WTC11 (cell line): ENCODE results near the gene NUP62. TPM values are rescaled to one million over a fixed set of nuclear protein-coding genes. Genes with fewer than 3 reads are reported as not detected.
"Not testable (repeated sequence)": the region's sequence is repeated elsewhere in the genome, so short reads cannot be mapped to it uniquely, and the experiment has no call there.

ENCODE experiments used
- ATAC-seq: fragments of 200-7000 bp; cut with Tn5 transposase; 2 replicates; pipeline ENCODE4 v1.10.0; 2021; ENCODE audit warnings: mild to moderate bottlenecking, moderate library complexity
- CTCF ChIA-PET: fragments of 300-600 bp; sonication (Branson Sonifier 250); formaldehyde crosslinking; loops from one replicate; lab custom pipeline; 2021; ENCODE audit warnings: antibody characterized with exemption; lab: Charles Lee
- POLR2A ChIA-PET: fragments of 350-600 bp; sonication (Branson Sonifier 250); formaldehyde crosslinking; loops from one replicate; lab custom pipeline; 2021; ENCODE audit warnings: antibody characterized with exemption; lab: Charles Lee
- DNase-seq: peaks from one replicate; pipeline ENCODE4 v3.0.0; 2021; ENCODE audit warnings: low spot score
- H3K27ac Mint-ChIP-seq: 2 replicates; pipeline ENCODE4 v1.8.0; 2021; ENCODE audit warnings: mixed read lengths
- H3K27me3 Mint-ChIP-seq: 2 replicates; pipeline ENCODE4 v1.8.0; 2021; ENCODE audit warnings: low read depth, mild to moderate bottlenecking, moderate library complexity, mixed read lengths
- H3K36me3 Mint-ChIP-seq: 2 replicates; pipeline ENCODE4 v1.8.0; 2021; ENCODE audit warnings: mixed read lengths
- H3K4me1 Mint-ChIP-seq: 2 replicates; pipeline ENCODE4 v1.8.0; 2022; ENCODE audit warnings: mixed read lengths
- H3K4me3 Mint-ChIP-seq: 2 replicates; pipeline ENCODE4 v1.8.0; 2021; ENCODE audit warnings: mild to moderate bottlenecking, moderate library complexity, mixed read lengths
- H3K9me3 Mint-ChIP-seq: 2 replicates; pipeline ENCODE4 v1.8.0; 2021; ENCODE audit warnings: mixed read lengths
- ESRRA ChIP-seq: sonication (generic); formaldehyde crosslinking; IDR thresholded peaks from 2 replicates; pipeline ENCODE4 v1.8.1; 2022; ENCODE audit warnings: mild to moderate bottlenecking, missing genetic modification reagents, borderline replicate concordance
- FOXK1 ChIP-seq: sonication (generic); formaldehyde crosslinking; IDR thresholded peaks from 2 replicates; pipeline ENCODE4 v1.8.0; 2022; ENCODE audit warnings: mild to moderate bottlenecking, moderate library complexity, missing genetic modification reagents
- GABPB1 ChIP-seq: sonication (generic); formaldehyde crosslinking; IDR thresholded peaks from 2 replicates; pipeline ENCODE4 v1.8.1; 2023; ENCODE audit warnings: mild to moderate bottlenecking, missing genetic modification reagents
- GTF2I ChIP-seq: fragments of 250-450 bp; sonication (Bioruptor Pico); conservative IDR thresholded peaks from 2 replicates; pipeline ENCODE4 v1.4.0; 2021; ENCODE audit warnings: mild to moderate bottlenecking
- JUN ChIP-seq: sonication (generic); formaldehyde crosslinking; IDR thresholded peaks from 2 replicates; pipeline ENCODE4 v1.8.0; 2023; ENCODE audit warnings: mild to moderate bottlenecking, missing genetic modification reagents
- MXD4 ChIP-seq: fragments of 250-450 bp; sonication (Bioruptor Pico); IDR thresholded peaks from 2 replicates; pipeline ENCODE4 v1.8.0; 2021; ENCODE audit warnings: mild to moderate bottlenecking, moderate library complexity, borderline replicate concordance
- NFATC4 ChIP-seq: fragments of 250-450 bp; sonication (Bioruptor Pico); IDR thresholded peaks from 2 replicates; pipeline ENCODE4 v1.9.0; 2021; ENCODE audit warnings: mild to moderate bottlenecking
- OVOL2 ChIP-seq: fragments of 250-450 bp; sonication (Bioruptor Pico); IDR thresholded peaks from 2 replicates; pipeline ENCODE4 v1.9.0; 2021; ENCODE audit warnings: mild to moderate bottlenecking, borderline replicate concordance
- RELA ChIP-seq: sonication (generic); formaldehyde crosslinking; IDR thresholded peaks from 2 replicates; pipeline ENCODE4 v1.8.1; 2022; ENCODE audit warnings: missing genetic modification reagents, mild to moderate bottlenecking, borderline replicate concordance
- SOX15 ChIP-seq: fragments of 250-450 bp; sonication (Bioruptor Pico); IDR thresholded peaks from 2 replicates; pipeline ENCODE4 v1.9.0; 2021; ENCODE audit warnings: mild to moderate bottlenecking
- ZBTB21 ChIP-seq: sonication (generic); formaldehyde crosslinking; IDR thresholded peaks from 2 replicates; pipeline ENCODE4 v1.8.1; 2023; ENCODE audit warnings: mild to moderate bottlenecking, missing genetic modification reagents, borderline replicate concordance
- ZNF219 ChIP-seq: sonication (generic); formaldehyde crosslinking; IDR thresholded peaks from 2 replicates; pipeline ENCODE4 v1.8.0; 2023; ENCODE audit warnings: missing genetic modification reagents, mild to moderate bottlenecking, borderline replicate concordance
- ZNF263 ChIP-seq: sonication (generic); formaldehyde crosslinking; IDR thresholded peaks from 2 replicates; pipeline ENCODE4 v1.8.1; 2022; ENCODE audit warnings: low read depth, mild to moderate bottlenecking, moderate library complexity, missing genetic modification reagents
- total RNA-seq: library from RNA; stranded (reverse); gene quantifications from 3 replicates; pipeline ENCODE4 v1.2.3, GENCODE V29; 2021
- TF ChIP-seq, protein P1 (sequence below): fragments of 250-450 bp; sonication (Bioruptor Pico); IDR thresholded peaks from 2 replicates; pipeline ENCODE4 v1.9.0; 2021; ENCODE audit warnings: mild to moderate bottlenecking
- TF ChIP-seq, protein P2 (sequence below): sonication (generic); formaldehyde crosslinking; IDR thresholded peaks from 2 replicates; pipeline ENCODE4 v1.8.1; 2023; ENCODE audit warnings: mild to moderate bottlenecking, missing genetic modification reagents
- TF ChIP-seq, protein P3 (sequence below): fragments of 250-450 bp; sonication (Bioruptor Pico); IDR thresholded peaks from 2 replicates; pipeline ENCODE4 v2.1.2; 2022; ENCODE audit warnings: mild to moderate bottlenecking, moderate library complexity
- TF ChIP-seq, protein P4 (sequence below): sonication (generic); formaldehyde crosslinking; IDR thresholded peaks from 2 replicates; pipeline ENCODE4 v1.8.1; 2023; ENCODE audit warnings: mild to moderate bottlenecking, missing genetic modification reagents, moderate library complexity
- TF ChIP-seq, protein P5 (sequence below): sonication (generic); formaldehyde crosslinking; conservative IDR thresholded peaks from 2 replicates; pipeline ENCODE4 v1.8.1; 2022; ENCODE audit warnings: mild to moderate bottlenecking, missing genetic modification reagents
- TF ChIP-seq, protein P6 (sequence below): sonication (generic); formaldehyde crosslinking; IDR thresholded peaks from 2 replicates; pipeline ENCODE4 v1.8.0; 2022; ENCODE audit warnings: mild to moderate bottlenecking, missing genetic modification reagents

Gene NUP62
- total RNA-seq, 1 experiment from 2014 or later: 87.1 TPM

DNA sequence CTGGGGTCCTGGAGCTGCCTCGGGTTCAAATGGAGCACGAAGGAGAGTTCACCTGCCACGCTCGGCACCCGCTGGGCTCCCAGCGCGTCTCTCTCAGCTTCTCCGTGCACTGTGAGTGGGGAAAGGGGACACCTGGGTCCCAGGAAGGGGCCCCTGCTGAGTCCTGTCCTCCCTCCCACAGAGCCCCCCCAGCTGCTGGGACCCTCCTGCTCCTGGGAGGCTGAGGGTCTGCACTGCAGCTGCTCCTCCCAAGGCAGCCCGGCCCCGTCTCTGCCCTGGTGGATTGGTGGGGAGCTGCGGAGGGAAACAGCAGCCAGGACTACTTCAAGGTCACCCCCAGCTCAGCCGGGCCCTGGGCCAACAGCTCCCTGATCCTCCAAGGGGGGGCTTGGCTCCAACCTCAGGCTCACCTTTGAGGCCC lies 42.7 kb upstream of the NUP62 start:
- ChIA-PET CTCF (interaction anchor here (0.5 to 1.2 kb wide), 4 partner anchors 11 to 34 kb away, joined by 3 to 6 read pairs (median 4); no protein-coding TSS in a partner anchor), POLR2A (no interaction called here)
- TF ChIP-seq, protein P1, sequence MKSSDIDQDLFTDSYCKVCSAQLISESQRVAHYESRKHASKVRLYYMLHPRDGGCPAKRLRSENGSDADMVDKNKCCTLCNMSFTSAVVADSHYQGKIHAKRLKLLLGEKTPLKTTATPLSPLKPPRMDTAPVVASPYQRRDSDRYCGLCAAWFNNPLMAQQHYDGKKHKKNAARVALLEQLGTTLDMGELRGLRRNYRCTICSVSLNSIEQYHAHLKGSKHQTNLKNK: no peak
- TF ChIP-seq OVOL2 (CRISPR knock-in tag): no peak
- TF ChIP-seq NFATC4 (CRISPR knock-in tag): no peak
- TF ChIP-seq JUN (CRISPR knock-in tag): no peak
- no peak for TF ChIP-seq GABPB1 (CRISPR knock-in tag)
- TF ChIP-seq GTF2I (CRISPR knock-in tag): no peak
- TF ChIP-seq, protein P2, sequence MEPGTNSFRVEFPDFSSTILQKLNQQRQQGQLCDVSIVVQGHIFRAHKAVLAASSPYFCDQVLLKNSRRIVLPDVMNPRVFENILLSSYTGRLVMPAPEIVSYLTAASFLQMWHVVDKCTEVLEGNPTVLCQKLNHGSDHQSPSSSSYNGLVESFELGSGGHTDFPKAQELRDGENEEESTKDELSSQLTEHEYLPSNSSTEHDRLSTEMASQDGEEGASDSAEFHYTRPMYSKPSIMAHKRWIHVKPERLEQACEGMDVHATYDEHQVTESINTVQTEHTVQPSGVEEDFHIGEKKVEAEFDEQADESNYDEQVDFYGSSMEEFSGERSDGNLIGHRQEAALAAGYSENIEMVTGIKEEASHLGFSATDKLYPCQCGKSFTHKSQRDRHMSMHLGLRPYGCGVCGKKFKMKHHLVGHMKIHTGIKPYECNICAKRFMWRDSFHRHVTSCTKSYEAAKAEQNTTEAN: no peak
- TF ChIP-seq RELA: no peak
- TF ChIP-seq ZBTB21 (CRISPR knock-in tag): no peak
- TF ChIP-seq, protein P3, sequence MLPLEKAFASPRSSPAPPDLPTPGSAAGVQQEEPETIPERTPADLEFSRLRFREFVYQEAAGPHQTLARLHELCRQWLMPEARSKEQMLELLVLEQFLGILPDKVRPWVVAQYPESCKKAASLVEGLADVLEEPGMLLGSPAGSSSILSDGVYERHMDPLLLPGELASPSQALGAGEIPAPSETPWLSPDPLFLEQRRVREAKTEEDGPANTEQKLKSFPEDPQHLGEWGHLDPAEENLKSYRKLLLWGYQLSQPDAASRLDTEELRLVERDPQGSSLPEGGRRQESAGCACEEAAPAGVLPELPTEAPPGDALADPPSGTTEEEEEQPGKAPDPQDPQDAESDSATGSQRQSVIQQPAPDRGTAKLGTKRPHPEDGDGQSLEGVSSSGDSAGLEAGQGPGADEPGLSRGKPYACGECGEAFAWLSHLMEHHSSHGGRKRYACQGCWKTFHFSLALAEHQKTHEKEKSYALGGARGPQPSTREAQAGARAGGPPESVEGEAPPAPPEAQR: no peak
- no peak for TF ChIP-seq MXD4 (CRISPR knock-in tag)
- no peak for TF ChIP-seq SOX15 (CRISPR knock-in tag)
- TF ChIP-seq FOXK1 (CRISPR knock-in tag): no peak
- no peak for TF ChIP-seq ZNF219 (CRISPR knock-in tag)
- TF ChIP-seq, protein P4, sequence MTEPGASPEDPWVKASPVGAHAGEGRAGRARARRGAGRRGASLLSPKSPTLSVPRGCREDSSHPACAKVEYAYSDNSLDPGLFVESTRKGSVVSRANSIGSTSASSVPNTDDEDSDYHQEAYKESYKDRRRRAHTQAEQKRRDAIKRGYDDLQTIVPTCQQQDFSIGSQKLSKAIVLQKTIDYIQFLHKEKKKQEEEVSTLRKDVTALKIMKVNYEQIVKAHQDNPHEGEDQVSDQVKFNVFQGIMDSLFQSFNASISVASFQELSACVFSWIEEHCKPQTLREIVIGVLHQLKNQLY (CRISPR knock-in tag): no peak
- TF ChIP-seq, protein P5, sequence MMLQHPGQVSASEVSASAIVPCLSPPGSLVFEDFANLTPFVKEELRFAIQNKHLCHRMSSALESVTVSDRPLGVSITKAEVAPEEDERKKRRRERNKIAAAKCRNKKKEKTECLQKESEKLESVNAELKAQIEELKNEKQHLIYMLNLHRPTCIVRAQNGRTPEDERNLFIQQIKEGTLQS (CRISPR knock-in tag): no peak
- TF ChIP-seq, protein P6, sequence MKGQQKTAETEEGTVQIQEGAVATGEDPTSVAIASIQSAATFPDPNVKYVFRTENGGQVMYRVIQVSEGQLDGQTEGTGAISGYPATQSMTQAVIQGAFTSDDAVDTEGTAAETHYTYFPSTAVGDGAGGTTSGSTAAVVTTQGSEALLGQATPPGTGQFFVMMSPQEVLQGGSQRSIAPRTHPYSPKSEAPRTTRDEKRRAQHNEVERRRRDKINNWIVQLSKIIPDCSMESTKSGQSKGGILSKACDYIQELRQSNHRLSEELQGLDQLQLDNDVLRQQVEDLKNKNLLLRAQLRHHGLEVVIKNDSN (CRISPR knock-in tag): no peak
- H3K9me3 Mint-ChIP-seq: no peaks in the 10 kb centered on the region
- no peaks in the 10 kb centered on the region for H3K27me3 Mint-ChIP-seq
- no peak for DNase-seq
- no peaks in the 10 kb centered on the region for H3K36me3 Mint-ChIP-seq
- H3K4me3 Mint-ChIP-seq: no peak overlapping the region
- ATAC-seq: peak; percentile 24; the same call in 1 of the 2 replicates
- H3K4me1 Mint-ChIP-seq: no peaks in the 10 kb centered on the region
- no peak overlapping the region for H3K27ac Mint-ChIP-seq

DNA sequence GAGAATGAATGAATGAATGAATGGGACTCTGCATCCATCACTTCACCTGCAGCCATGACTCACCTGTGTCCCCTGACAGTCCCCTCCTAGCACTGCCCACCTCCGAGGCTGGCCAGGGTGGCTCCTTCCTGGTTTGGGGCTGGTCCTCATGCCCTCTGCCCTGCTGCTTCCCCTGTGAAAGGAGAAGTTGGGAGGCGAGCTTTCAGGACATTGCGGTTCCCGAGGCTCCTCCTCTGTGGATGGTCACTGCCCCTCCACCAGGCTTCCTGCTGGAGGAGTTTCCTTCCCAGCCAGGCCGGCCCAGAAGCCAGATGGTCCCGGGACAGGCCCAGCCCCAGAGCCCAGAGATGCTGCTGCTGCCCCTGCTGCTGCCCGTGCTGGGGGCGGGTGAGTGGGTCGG lies 40.1 kb upstream of the NUP62 start:
- H3K27me3 Mint-ChIP-seq, H3K27ac Mint-ChIP-seq, DNase-seq, CTCF ChIA-PET, H3K36me3 Mint-ChIP-seq, POLR2A ChIA-PET, H3K9me3 Mint-ChIP-seq, H3K4me1 Mint-ChIP-seq, H3K4me3 Mint-ChIP-seq: not testable (repeated sequence)
- peak; percentile 48 for ATAC-seq

DNA sequence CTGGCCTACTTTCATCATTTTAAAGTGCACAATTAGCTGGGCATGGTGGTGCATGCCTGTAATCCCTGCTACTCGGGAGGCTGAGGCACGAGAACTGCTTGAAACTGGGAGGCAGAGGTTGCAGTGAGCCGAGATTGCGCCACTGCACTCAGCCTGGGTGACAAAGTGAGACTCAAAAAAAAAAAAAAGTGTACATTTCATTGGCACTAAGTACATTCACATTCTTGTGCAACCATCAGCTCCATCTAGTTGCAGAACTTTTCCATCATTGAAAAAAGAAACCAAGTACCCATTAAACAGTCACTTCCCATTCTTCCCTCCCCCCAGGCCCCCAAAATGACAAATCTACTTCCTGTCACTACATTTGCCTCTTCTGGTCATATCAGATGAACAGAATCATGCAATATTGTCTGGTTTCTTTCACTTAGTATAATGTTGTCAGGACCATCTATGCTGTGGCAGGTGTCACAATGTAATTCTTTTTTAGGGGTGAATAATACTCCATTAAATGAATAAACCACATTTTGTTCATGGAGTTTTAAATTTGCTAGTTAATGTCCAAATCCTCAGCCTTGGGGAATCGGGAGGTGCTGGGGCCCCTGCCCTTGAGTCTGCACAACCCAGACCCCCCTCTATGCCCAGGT lies 39.1 kb upstream of the NUP62 start:
- Mint-ChIP-seq H3K4me3 (no peak overlapping the region), H3K4me1 (no peaks in the 10 kb centered on the region), H3K27ac (no peak overlapping the region), H3K36me3 (peaks cover 3% of the 10 kb centered on the region; the same call in 1 of the 2 replicates), H3K27me3 (no peaks in the 10 kb centered on the region), H3K9me3 (peaks cover 10% of the 10 kb centered on the region)
- ChIA-PET CTCF (no interaction called here), POLR2A (no interaction called here)
- DNase-seq: no peak
- no peak for ATAC-seq
- no peak for TF ChIP-seq ZNF263 (CRISPR knock-in tag)
- TF ChIP-seq ESRRA (CRISPR knock-in tag): no peak

DNA sequence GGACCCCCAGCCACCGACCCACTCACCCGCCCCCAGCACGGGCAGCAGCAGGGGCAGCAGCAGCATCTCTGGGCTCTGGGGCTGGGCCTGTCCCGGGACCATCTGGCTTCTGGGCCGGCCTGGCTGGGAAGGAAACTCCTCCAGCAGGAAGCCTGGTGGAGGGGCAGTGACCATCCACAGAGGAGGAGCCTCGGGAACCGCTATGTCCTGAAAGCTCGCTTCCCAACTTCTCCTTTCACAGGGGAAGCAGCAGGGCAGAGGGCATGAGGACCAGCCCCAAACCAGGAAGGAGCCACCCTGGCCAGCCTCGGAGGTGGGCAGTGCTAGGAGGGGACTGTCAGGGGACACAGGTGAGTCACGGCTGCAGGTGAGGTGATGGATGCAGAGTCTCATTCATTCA lies 31.7 kb upstream of the NUP62 start, which contains the start of gene SIGLEC11:
TSS of gene SIGLEC11 (minus strand) at position 193 of the 400 bp plus-strand sequence. CDS start at position 102, 91 bp downstream.
- H3K27me3 Mint-ChIP-seq, CTCF ChIA-PET, DNase-seq, H3K4me3 Mint-ChIP-seq, POLR2A ChIA-PET, H3K36me3 Mint-ChIP-seq, H3K27ac Mint-ChIP-seq: not testable (repeated sequence)
- ATAC-seq: 0 out of 2 replicates have a peak, but pooled peaks have one; percentile 14
- peaks cover 23% of the 10 kb centered on the region for H3K4me1 Mint-ChIP-seq
- H3K9me3 Mint-ChIP-seq: peaks cover 16% of the 10 kb centered on the region

DNA sequence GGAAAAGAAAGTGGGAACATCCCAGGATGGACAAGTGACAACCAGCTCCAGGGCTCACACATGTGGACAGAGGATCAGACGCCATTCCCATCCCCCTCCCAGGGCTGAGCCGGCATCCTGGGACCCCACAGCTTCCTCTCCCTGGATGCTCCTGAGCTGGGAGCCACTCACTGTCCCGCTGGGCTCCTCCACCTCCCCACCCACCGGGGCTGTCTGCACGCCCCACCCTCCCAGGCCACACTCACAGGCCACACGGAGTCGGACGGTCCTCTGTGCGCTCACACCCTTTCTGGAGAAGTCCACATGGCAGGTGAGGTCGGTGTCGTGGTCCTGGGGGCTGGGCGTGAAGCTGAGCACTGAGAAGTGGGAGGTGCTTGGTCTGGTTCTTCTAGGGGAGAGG lies 30.6 kb upstream of the NUP62 start:
- POLR2A ChIA-PET, CTCF ChIA-PET, H3K27me3 Mint-ChIP-seq, H3K36me3 Mint-ChIP-seq, DNase-seq, H3K27ac Mint-ChIP-seq, ATAC-seq, H3K4me3 Mint-ChIP-seq: not testable (repeated sequence)
- peaks cover 28% of the 10 kb centered on the region for H3K4me1 Mint-ChIP-seq
- peaks cover 13% of the 10 kb centered on the region for H3K9me3 Mint-ChIP-seq

DNA sequence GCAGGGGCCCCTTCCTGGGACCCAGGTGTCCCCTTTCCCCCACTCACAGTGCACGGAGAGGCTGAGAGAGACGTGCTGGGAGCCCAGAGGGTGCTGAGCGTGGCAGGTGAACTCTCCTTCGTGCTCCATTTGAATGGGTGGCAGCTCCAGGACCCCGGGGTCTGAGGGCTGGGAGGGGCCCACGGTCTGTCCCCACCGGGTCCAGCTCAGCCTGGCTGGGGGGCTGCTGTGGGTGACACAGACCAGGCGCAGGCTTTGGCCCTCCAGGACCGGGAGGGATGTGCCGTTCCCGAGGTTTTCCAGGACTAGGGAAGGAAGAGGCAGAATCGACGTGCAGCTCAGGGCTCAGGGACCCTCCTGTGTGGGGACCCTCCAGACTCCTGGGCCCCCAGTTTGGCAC lies 29.3 kb upstream of the NUP62 start:
- H3K36me3 Mint-ChIP-seq, H3K4me3 Mint-ChIP-seq, ATAC-seq, H3K9me3 Mint-ChIP-seq, DNase-seq, H3K27ac Mint-ChIP-seq, H3K27me3 Mint-ChIP-seq, POLR2A ChIA-PET: not testable (repeated sequence)
- peaks cover 41% of the 10 kb centered on the region for H3K4me1 Mint-ChIP-seq
- CTCF ChIA-PET: interaction anchor here (0.9 to 2.5 kb wide), 3 partner anchors 19 to 272 kb away, joined by 3 to 11 read pairs (median 4); no protein-coding TSS in a partner anchor
